MM.1S (cell line): ENCODE results near the gene ADAMTS17.

Source experiments
- DNase-seq: peaks from one replicate; pipeline ENCODE4 v3.0.0-alpha.2; 2015
- H2AFZ ChIP-seq: fragments of 300-600 bp; sonication (generic); 2 replicates; pipeline ENCODE4 v1.6.0; 2016; ENCODE audit warnings: antibody characterized with exemption, low read length
- H3F3A ChIP-seq: fragments of 300-600 bp; sonication (generic); 2 replicates; pipeline ENCODE4 v1.6.1; 2016; ENCODE audit warnings: mild to moderate bottlenecking, antibody characterized with exemption, low read length, moderate library complexity, mixed read lengths; ENCODE audit not compliant: insufficient read depth
- H3K27ac ChIP-seq: fragments of 300-600 bp; sonication (generic); 2 replicates; pipeline ENCODE4 v1.5.1; 2016; ENCODE audit warnings: mild to moderate bottlenecking, low read length
- H3K27me3 ChIP-seq: fragments of 300-600 bp; sonication (generic); replicated peaks from 2 replicates; pipeline ENCODE4 v1.6.0; 2016; ENCODE audit warnings: low read length; ENCODE audit not compliant: insufficient read depth
- H3K36me3 ChIP-seq: fragments of 300-600 bp; sonication (generic); replicated peaks from 2 replicates; pipeline ENCODE4 v1.6.1; 2016; ENCODE audit warnings: mild to moderate bottlenecking, low read length, mixed read lengths; ENCODE audit not compliant: insufficient read depth
- H3K4me1 ChIP-seq: fragments of 300-600 bp; sonication (generic); 2 replicates; pipeline ENCODE4 v1.6.1; 2016; ENCODE audit warnings: low read length, mixed read lengths
- H3K4me2 ChIP-seq: fragments of 300-600 bp; sonication (generic); 2 replicates; pipeline ENCODE4 v1.6.0; 2016; ENCODE audit warnings: low read depth, low read length
- H3K4me3 ChIP-seq: fragments of 300-600 bp; sonication (generic); 2 replicates; pipeline ENCODE4 v1.5.1; 2016; ENCODE audit warnings: low read length, mixed read lengths
- H3K79me2 ChIP-seq: fragments of 300-600 bp; sonication (generic); 2 replicates; pipeline ENCODE4 v1.6.1; 2016; ENCODE audit warnings: mixed run types, low read length, mixed read lengths
- H3K9ac ChIP-seq: fragments of 300-600 bp; sonication (generic); 2 replicates; pipeline ENCODE4 v1.6.1; 2016; ENCODE audit warnings: low read length, mixed read lengths
- H3K9me2 ChIP-seq: fragments of 300-600 bp; sonication (generic); replicated peaks from 2 replicates; pipeline ENCODE4 v1.6.1; 2016; ENCODE audit warnings: mild to moderate bottlenecking, low read length, mixed read lengths; ENCODE audit not compliant: insufficient read depth
- H3K9me3 ChIP-seq: fragments of 300-600 bp; sonication (generic); replicated peaks from 2 replicates; pipeline ENCODE4 v1.6.1; 2016; ENCODE audit warnings: mild to moderate bottlenecking, low read length, mixed read lengths; ENCODE audit not compliant: insufficient read depth
- H4K20me1 ChIP-seq: fragments of 300-600 bp; sonication (generic); 2 replicates; pipeline ENCODE4 v1.6.1; 2016; ENCODE audit warnings: mild to moderate bottlenecking, low read length, moderate library complexity, mixed read lengths; ENCODE audit not compliant: insufficient read depth
- CTCF ChIP-seq: fragments of 300-600 bp; sonication (generic); IDR thresholded peaks from 2 replicates; pipeline ENCODE4 v1.5.1; 2016; ENCODE audit warnings: antibody characterized with exemption, low read length, mixed read lengths
- EZH2 ChIP-seq: fragments of 300-600 bp; sonication (generic); optimal IDR thresholded peaks from 2 replicates; pipeline ENCODE3; 2017; ENCODE audit warnings: low read depth, mild to moderate bottlenecking, antibody characterized with exemption, low read length, mixed read lengths
- EZH2phosphoT487 ChIP-seq: fragments of 300-600 bp; sonication (generic); IDR thresholded peaks from 2 replicates; pipeline ENCODE4 v1.6.1; 2018; ENCODE audit warnings: antibody characterized with exemption, low read length

Gene ADAMTS17

GRCh38 chr15:100198442-100198841 lies 143.3 kb downstream of the ADAMTS17 start:
- no peak overlapping the region for H3K4me3 ChIP-seq

GRCh38 chr15:100196326-100197058 lies 145.3 kb downstream of the ADAMTS17 start:
- no peak overlapping the region for H3K4me2 ChIP-seq
- H2AFZ ChIP-seq = no peak overlapping the region
- no peaks in the 10 kb centered on the region for H3K9me2 ChIP-seq
- no peak for TF ChIP-seq CTCF
- TF ChIP-seq EZH2 = no peak
- no peak for TF ChIP-seq EZH2phosphoT487
- H3K4me3 ChIP-seq = no peak overlapping the region
- no peaks in the 10 kb centered on the region for H3F3A ChIP-seq
- no peaks in the 10 kb centered on the region for H3K9me3 ChIP-seq
- no peaks in the 10 kb centered on the region for H3K27me3 ChIP-seq
- no peaks in the 10 kb centered on the region for H4K20me1 ChIP-seq
- no peak for DNase-seq
- H3K36me3 ChIP-seq = no peaks in the 10 kb centered on the region
- no peaks in the 10 kb centered on the region for H3K4me1 ChIP-seq
- no peak overlapping the region for H3K9ac ChIP-seq
- H3K27ac ChIP-seq = no peak overlapping the region
- no peaks in the 10 kb centered on the region for H3K79me2 ChIP-seq

More at GRCh38 chr15:100198442-100198841, 143.3 kb downstream of the ADAMTS17 start:
- Histone ChIP-seq H3F3A (no peaks in the 10 kb centered on the region), H3K79me2 (no peaks in the 10 kb centered on the region), H3K27me3 (no peaks in the 10 kb centered on the region), H3K27ac (no peak overlapping the region), H3K36me3 (no peaks in the 10 kb centered on the region), H3K9ac (no peak overlapping the region), H3K9me2 (no peaks in the 10 kb centered on the region), H3K9me3 (no peaks in the 10 kb centered on the region), H3K4me1 (no peaks in the 10 kb centered on the region), H2AFZ (no peak overlapping the region), H4K20me1 (no peaks in the 10 kb centered on the region), H3K4me2 (no peak overlapping the region)
- DNase-seq = no peak
- TF ChIP-seq EZH2phosphoT487 (no peak), EZH2 (no peak), CTCF (no peak)

- no peak overlapping the region for H3K4me3 ChIP-seq
- no peak overlapping the region for H2AFZ ChIP-seq
- no peak overlapping the region for H3K9ac ChIP-seq
- TF ChIP-seq EZH2phosphoT487 = no peak
- TF ChIP-seq CTCF = no peak
- TF ChIP-seq EZH2 = no peak
- no peaks in the 10 kb centered on the region for H3K36me3 ChIP-seq
- H3K4me2 ChIP-seq = no peak overlapping the region
- H3K27me3 ChIP-seq = no peaks in the 10 kb centered on the region
- H3K4me1 ChIP-seq = no peaks in the 10 kb centered on the region
- H3K9me2 ChIP-seq = no peaks in the 10 kb centered on the region
- no peak for DNase-seq
- no peaks in the 10 kb centered on the region for H3K79me2 ChIP-seq
- no peaks in the 10 kb centered on the region for H3K9me3 ChIP-seq
- no peaks in the 10 kb centered on the region for H3F3A ChIP-seq
- no peaks in the 10 kb centered on the region for H4K20me1 ChIP-seq
- no peak overlapping the region for H3K27ac ChIP-seq
Measured at GRCh38 chr15:100194996-100195395, 146.8 kb downstream of the ADAMTS17 start.
